KMS-11 (cell line): ENCODE data around the gene C11orf98.
A peak's percentile ranks its signal among the peaks of the same experiment; 100 is the strongest.

Experiments
- H2AFZ ChIP-seq: fragments of 200-600 bp; sonication (generic); 2 replicates; pipeline ENCODE4 v1.6.1; 2016; ENCODE audit warnings: antibody characterized with exemption, mixed run types, low read depth
- H3K27ac ChIP-seq: fragments of 200-600 bp; sonication (generic); 2 replicates; pipeline ENCODE4 v1.6.1; 2016; ENCODE audit warnings: mild to moderate bottlenecking, mixed run types
- H3K27me3 ChIP-seq: fragments of 200-600 bp; sonication (generic); 2 replicates; pipeline ENCODE4 v1.6.1; 2017; ENCODE audit warnings: mild to moderate bottlenecking, low read depth, mixed run types, moderate library complexity; ENCODE audit not compliant: insufficient read depth
- H3K36me3 ChIP-seq: fragments of 200-600 bp; sonication (generic); 2 replicates; pipeline ENCODE4 v1.6.1; 2017; ENCODE audit warnings: mild to moderate bottlenecking, mixed run types; ENCODE audit not compliant: insufficient read depth
- H3K4me1 ChIP-seq: fragments of 200-600 bp; sonication (generic); 2 replicates; pipeline ENCODE4 v1.6.1; 2016; ENCODE audit warnings: mild to moderate bottlenecking, low read depth, mixed run types; ENCODE audit not compliant: poor library complexity, severe bottlenecking
- H3K4me2 ChIP-seq: fragments of 200-600 bp; sonication (generic); 2 replicates; pipeline ENCODE4 v1.7.0; 2016; ENCODE audit warnings: mild to moderate bottlenecking, mixed run types
- H3K4me3 ChIP-seq: fragments of 200-600 bp; sonication (generic); IDR thresholded peaks from 2 replicates; pipeline ENCODE4 v1.6.1; 2017; ENCODE audit warnings: low read depth, low read length, mixed read lengths; ENCODE audit not compliant: insufficient read depth
- H3K79me2 ChIP-seq: fragments of 200-600 bp; sonication (generic); 2 replicates; pipeline ENCODE4 v1.6.1; 2016; ENCODE audit warnings: low read depth, mixed run types; ENCODE audit not compliant: insufficient read depth
- H3K9ac ChIP-seq: fragments of 200-600 bp; sonication (generic); 2 replicates; pipeline ENCODE4 v1.6.1; 2016; ENCODE audit warnings: mild to moderate bottlenecking, mixed run types
- H4K20me1 ChIP-seq: fragments of 200-600 bp; sonication (generic); 2 replicates; pipeline ENCODE4 v1.6.1; 2016; ENCODE audit warnings: mild to moderate bottlenecking, mixed run types; ENCODE audit not compliant: insufficient read depth
- TF ChIP-seq, protein P1 (sequence below): fragments of 200-600 bp; sonication (generic); conservative IDR thresholded peaks from 2 replicates; pipeline ENCODE4 v1.6.1; 2017; ENCODE audit warnings: low read depth, mild to moderate bottlenecking, antibody characterized with exemption, low read length, moderate library complexity, mixed read lengths

Gene C11orf98

DNA sequence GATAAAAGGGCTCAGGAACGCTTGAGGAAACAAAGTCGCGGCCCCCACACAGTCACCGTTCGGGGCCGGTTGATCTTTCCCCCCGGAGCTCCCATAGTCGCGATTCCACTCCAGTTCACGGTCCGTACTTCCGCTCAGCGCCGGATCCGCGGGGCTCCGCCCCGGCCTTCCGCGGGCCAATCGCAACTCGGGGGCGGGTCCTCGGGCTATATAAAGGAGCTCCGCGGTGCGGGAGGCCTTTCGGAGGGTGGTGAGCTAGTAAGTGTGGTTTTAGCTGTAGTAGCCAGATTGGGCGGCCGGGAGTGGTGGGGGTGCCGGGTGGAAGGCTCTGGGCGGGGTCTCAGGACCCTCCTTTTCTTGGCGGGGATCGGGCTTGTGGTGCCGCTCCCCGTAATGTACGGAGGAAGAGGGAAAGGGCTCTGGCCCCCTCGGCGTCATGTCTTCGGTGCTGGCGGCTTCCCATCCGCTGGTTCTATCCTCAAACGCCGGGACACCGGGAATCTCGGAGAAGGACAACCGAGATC is at the start of gene C11orf98, which contains the start of gene CSKMT:
Gene C11orf98 (minus strand): TSS at position 136 of the 524 bp plus-strand sequence. CDS start 41 bp downstream, at position 95.
Gene CSKMT (plus strand): TSS at position 238 of the 524 bp plus-strand sequence. CDS start 568 bp downstream, outside the sequence.
- peak within 1 kb of the TSS; percentile 71 for H3K4me2 ChIP-seq
- H3K9ac ChIP-seq: peak within 1 kb of the TSS; percentile 67; the same call in 1 of the 2 replicates
- H3K79me2 ChIP-seq: no peaks in the 10 kb centered on the region
- H3K27me3 ChIP-seq: no peaks in the 10 kb centered on the region
- peak within 1 kb of the TSS; percentile 84 for H2AFZ ChIP-seq
- TF ChIP-seq, protein P1, sequence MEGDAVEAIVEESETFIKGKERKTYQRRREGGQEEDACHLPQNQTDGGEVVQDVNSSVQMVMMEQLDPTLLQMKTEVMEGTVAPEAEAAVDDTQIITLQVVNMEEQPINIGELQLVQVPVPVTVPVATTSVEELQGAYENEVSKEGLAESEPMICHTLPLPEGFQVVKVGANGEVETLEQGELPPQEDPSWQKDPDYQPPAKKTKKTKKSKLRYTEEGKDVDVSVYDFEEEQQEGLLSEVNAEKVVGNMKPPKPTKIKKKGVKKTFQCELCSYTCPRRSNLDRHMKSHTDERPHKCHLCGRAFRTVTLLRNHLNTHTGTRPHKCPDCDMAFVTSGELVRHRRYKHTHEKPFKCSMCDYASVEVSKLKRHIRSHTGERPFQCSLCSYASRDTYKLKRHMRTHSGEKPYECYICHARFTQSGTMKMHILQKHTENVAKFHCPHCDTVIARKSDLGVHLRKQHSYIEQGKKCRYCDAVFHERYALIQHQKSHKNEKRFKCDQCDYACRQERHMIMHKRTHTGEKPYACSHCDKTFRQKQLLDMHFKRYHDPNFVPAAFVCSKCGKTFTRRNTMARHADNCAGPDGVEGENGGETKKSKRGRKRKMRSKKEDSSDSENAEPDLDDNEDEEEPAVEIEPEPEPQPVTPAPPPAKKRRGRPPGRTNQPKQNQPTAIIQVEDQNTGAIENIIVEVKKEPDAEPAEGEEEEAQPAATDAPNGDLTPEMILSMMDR: no peak
- no peaks in the 10 kb centered on the region for H4K20me1 ChIP-seq
- H3K27ac ChIP-seq: peak within 1 kb of the TSS; percentile 45; the same call in 1 of the 2 replicates
- H3K36me3 ChIP-seq: no peaks in the 10 kb centered on the region
- H3K4me3 ChIP-seq: no peak within 1 kb of the TSS
- peaks cover 9% of the 10 kb centered on the region for H3K4me1 ChIP-seq

DNA sequence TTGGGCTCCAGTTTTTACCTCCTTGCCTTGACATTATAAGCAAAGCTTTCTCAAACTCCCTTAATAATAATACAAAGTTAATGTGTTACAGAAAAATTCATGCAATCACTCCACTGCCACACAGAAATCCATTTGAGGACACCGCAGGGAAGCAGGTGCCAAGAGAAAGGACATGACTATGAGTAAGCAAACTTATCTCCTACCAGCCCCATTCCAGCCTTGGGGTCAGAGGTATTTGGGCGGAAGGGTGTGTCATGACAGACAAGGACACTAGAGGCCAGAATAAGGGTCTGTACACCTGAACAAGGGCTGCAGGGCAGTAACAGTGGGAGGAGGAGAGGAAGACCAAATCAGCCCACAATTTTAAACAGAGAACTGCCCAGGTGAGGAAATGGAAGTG is 48.3 kb upstream of the C11orf98 start:
- Histone ChIP-seq H3K4me1 (peaks cover 89% of the 10 kb centered on the region), H4K20me1 (no peaks in the 10 kb centered on the region), H2AFZ (no peak overlapping the region), H3K4me2 (peak overlapping the region; percentile 47), H3K9ac (peak overlapping the region; percentile 25; the same call in 1 of the 2 replicates), H3K79me2 (peaks cover 41% of the 10 kb centered on the region), H3K27me3 (no peaks in the 10 kb centered on the region), H3K27ac (peak overlapping the region; percentile 75), H3K4me3 (no peak overlapping the region), H3K36me3 (peaks cover 20% of the 10 kb centered on the region; the same call in 1 of the 2 replicates)
- TF ChIP-seq, protein P1: 0 out of 2 replicates have a peak, but pooled peaks have one; percentile 10

DNA sequence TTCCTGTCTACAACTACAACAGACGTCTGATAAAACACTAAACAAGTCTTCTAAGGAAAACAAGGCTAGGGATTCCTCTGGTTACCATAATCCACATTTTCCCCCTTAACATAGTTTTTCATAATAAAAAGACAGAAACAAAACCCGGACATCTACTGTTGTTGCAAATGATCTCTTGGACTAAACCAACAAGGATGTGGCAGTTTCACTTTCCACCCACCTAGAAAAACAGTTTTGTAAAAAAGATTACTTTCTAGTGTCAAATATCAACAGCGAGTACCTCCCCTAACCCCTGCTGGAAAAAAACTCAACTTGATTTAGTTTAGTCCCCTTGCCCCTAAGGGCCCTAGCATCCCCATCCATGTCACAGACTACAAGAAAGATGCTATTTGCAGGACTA is 47.9 kb upstream of the C11orf98 start:
- Histone ChIP-seq H3K27me3 (no peaks in the 10 kb centered on the region), H3K79me2 (peaks cover 36% of the 10 kb centered on the region), H3K4me2 (peak overlapping the region; percentile 47), H2AFZ (no peak overlapping the region), H3K4me1 (peaks cover 88% of the 10 kb centered on the region), H4K20me1 (no peaks in the 10 kb centered on the region), H3K9ac (peak overlapping the region; percentile 25; the same call in 1 of the 2 replicates), H3K36me3 (peaks cover 16% of the 10 kb centered on the region; the same call in 1 of the 2 replicates), H3K4me3 (no peak overlapping the region), H3K27ac (peak overlapping the region; percentile 75)
- TF ChIP-seq, protein P1: no peak

DNA sequence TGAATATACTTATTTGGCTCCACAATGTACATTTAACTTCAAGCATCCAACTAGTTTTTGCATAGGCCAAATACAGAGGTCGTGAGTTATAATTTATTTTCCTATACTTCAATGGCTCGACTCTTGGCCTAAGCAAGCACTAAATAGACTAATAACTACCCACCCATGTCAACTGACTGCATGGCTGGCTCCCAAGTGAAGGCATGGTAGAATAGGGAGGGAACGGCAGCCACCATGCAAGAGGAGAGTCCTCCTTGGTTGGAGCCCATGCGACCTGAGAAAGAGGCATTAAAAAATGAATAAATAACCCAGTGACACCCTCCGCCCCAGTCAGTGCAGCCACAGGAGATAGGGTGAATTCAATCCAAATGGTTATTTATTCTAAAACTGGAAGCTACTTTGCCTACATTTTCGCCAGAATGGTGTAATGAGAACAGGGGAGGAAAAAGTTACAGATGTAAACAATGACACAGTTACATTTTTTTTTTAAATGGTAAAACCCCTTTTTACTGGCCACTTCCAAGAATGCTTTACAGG is 47.3 kb upstream of the C11orf98 start:
- Histone ChIP-seq H3K79me2 (peaks cover 31% of the 10 kb centered on the region), H3K27me3 (no peaks in the 10 kb centered on the region), H3K27ac (peak overlapping the region; percentile 75), H3K4me1 (peaks cover 88% of the 10 kb centered on the region), H3K36me3 (peaks cover 10% of the 10 kb centered on the region; the same call in 1 of the 2 replicates), H3K4me3 (no peak overlapping the region), H3K9ac (peak overlapping the region; percentile 25; the same call in 1 of the 2 replicates), H2AFZ (no peak overlapping the region), H3K4me2 (peak overlapping the region; percentile 47), H4K20me1 (no peaks in the 10 kb centered on the region)
- TF ChIP-seq, protein P1: no peak
